Bronchial epithelial cell (primary cell): ENCODE data around the gene SCT. TPM values are rescaled to one million over a fixed set of nuclear protein-coding genes. Genes with fewer than 3 reads are reported as not detected.

Experiments
- DNase-seq: peaks from one replicate; pipeline ENCODE4 v3.0.0-alpha.2; 2010; ENCODE audit warnings: low read depth
- FAIRE-seq: peaks from 2 replicates; lab custom pipeline; 2011; peaks lifted over from hg19 to GRCh38; lab: Jason Lieb, UNC
- H3K27me3 ChIP-seq: 2 replicates; pipeline ENCODE4 v1.5.1; 2011; ENCODE audit warnings: low read length; ENCODE audit not compliant: control insufficient read depth, insufficient read depth
- H3K36me3 ChIP-seq: 2 replicates; pipeline ENCODE4 v1.5.1; 2011; ENCODE audit warnings: low read length; ENCODE audit not compliant: control insufficient read depth, insufficient read depth
- H3K4me3 ChIP-seq: 2 replicates; pipeline ENCODE4 v1.5.1; 2011; ENCODE audit warnings: mild to moderate bottlenecking, low read depth, low read length, control low read depth
- total RNA-seq: library from RNA; depleted of rRNA; stranded (reverse); fragments of >200 nt; gene quantifications from 2 replicates; pipeline ENCODE4 v1.2.1, GENCODE V29; 2014
- TF ChIP-seq, protein P1 (sequence below): IDR thresholded peaks from 2 replicates; pipeline ENCODE4 v1.5.1; 2011; ENCODE audit warnings: mild to moderate bottlenecking, moderate library complexity, low read length, control low read depth, inconsistent platforms; ENCODE audit not compliant: insufficient read depth, severe bottlenecking

SCT gene
- total RNA-seq, 1 donor from 2014 or later: not detected

DNA sequence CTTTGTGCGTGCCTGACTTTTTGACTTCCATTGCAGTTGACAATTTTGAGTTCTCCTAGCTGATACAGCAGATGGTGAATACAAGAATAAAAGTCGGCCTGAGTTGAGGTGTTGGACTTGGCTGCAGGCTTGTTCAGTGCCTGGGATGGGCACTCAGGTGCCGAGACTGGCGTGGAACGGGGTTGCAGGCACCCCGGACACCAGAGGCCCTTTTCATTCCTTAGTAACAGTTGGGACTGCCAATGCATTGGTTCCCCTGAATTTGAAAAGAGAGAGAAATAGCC lies 49.4 kb downstream of the SCT start:
- TF ChIP-seq, protein P1, sequence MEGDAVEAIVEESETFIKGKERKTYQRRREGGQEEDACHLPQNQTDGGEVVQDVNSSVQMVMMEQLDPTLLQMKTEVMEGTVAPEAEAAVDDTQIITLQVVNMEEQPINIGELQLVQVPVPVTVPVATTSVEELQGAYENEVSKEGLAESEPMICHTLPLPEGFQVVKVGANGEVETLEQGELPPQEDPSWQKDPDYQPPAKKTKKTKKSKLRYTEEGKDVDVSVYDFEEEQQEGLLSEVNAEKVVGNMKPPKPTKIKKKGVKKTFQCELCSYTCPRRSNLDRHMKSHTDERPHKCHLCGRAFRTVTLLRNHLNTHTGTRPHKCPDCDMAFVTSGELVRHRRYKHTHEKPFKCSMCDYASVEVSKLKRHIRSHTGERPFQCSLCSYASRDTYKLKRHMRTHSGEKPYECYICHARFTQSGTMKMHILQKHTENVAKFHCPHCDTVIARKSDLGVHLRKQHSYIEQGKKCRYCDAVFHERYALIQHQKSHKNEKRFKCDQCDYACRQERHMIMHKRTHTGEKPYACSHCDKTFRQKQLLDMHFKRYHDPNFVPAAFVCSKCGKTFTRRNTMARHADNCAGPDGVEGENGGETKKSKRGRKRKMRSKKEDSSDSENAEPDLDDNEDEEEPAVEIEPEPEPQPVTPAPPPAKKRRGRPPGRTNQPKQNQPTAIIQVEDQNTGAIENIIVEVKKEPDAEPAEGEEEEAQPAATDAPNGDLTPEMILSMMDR: no peak
- DNase-seq: no peak
- H3K27me3 ChIP-seq: no peaks in the 10 kb centered on the region
- peaks cover 7% of the 10 kb centered on the region for H3K36me3 ChIP-seq
- FAIRE-seq: peak; percentile 86
- peak overlapping the region; percentile 97 for H3K4me3 ChIP-seq

DNA sequence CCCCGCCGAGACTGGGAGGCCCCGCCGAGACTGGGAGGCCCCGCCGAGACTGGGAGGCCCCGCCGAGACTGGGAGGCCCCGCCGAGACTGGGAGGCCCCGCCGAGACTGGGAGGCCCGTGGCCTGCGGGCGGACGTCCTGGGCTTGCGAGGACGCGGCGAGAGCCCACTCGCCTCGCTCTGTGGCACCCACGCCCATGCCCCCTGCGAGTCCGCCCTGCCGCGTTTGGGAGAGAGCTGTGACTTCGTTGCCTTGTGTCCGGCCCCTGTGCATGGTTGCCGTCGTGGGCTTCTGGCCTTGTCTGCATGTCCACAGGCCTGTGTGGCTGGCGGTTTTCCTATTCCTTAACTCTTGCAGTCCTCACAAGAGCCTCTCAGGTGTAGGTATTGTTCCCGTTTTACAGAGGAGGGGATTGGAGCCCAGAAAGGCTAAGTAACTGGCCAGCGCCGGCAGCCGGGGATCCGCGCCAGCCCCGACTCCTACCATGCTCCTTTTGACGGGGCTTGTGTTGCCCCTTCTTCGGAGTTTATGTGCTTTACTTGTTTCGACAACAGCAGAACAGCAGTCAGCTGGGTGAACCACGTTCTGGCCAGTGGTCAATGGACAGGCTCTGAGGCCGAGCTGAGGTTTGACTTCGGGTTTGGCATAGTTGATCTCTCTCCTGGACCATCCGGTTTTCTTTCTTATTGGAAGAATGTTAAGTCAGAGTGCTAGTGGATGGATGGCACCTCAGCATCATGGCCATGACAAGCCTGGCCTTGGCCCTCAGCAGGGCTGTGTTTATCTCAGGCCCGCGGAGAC lies 50.0 kb downstream of the SCT start:
- peaks cover 7% of the 10 kb centered on the region for H3K36me3 ChIP-seq
- peak overlapping the region; percentile 97 for H3K4me3 ChIP-seq
- TF ChIP-seq, protein P1: no peak
- FAIRE-seq (no peak), DNase-seq (no peak)
- no peaks in the 10 kb centered on the region for H3K27me3 ChIP-seq

Other genes starting within 250 kb of the SCT start
- 231 and 328 TPM in 2 replicates for gene PKP3, start 233.0 kb downstream of the SCT start, total RNA-seq
- 15.9 and 24.7 TPM in 2 replicates for gene SIGIRR, start 212.2 kb downstream of the SCT start, total RNA-seq
- 7.4 and 9.2 TPM in 2 replicates for gene ANO9, start 185.2 kb downstream of the SCT start, total RNA-seq
- gene PTDSS2, start 176.9 kb downstream of the SCT start, total RNA-seq: 26.3 and 29.4 TPM in 2 replicates
- 361 and 427 TPM in 2 replicates for gene RNH1, start 119.9 kb downstream of the SCT start, total RNA-seq
- 150 and 199 TPM in 2 replicates for gene HRAS, start 91.6 kb downstream of the SCT start, total RNA-seq
- 0.26 and 0.38 TPM in 2 replicates for gene LRRC56, start 89.7 kb downstream of the SCT start, total RNA-seq
- gene LMNTD2, start 66.4 kb downstream of the SCT start, total RNA-seq: 0.90 and 1.1 TPM in 2 replicates
- 44.4 and 45.5 TPM in 2 replicates for gene RASSF7, start 66.2 kb downstream of the SCT start, total RNA-seq
- 21.1 and 26.1 TPM in 2 replicates for gene PHRF1, start 50.7 kb downstream of the SCT start, total RNA-seq
- gene IRF7, start 11.2 kb downstream of the SCT start, total RNA-seq: 15.3 and 18.2 TPM in 2 replicates
- gene CDHR5, start 2.2 kb downstream of the SCT start, total RNA-seq: not detected in 2 replicates
- gene DRD4, start 10.1 kb upstream of the SCT start, total RNA-seq: 0.13 TPM in 1 of 2 replicates, not detected in the other
- 23.4 and 26.9 TPM in 2 replicates for gene DEAF1, start 68.0 kb upstream of the SCT start, total RNA-seq
- gene TMEM80, start 68.6 kb upstream of the SCT start, total RNA-seq: 9.0 and 28.8 TPM in 2 replicates
- gene EPS8L2, start 79.0 kb upstream of the SCT start, total RNA-seq: 105 and 169 TPM in 2 replicates
- gene TALDO1, start 120.3 kb upstream of the SCT start, total RNA-seq: 251 and 253 TPM in 2 replicates
- 17.9 and 18.7 TPM in 2 replicates for gene GATD1, start 150.3 kb upstream of the SCT start, total RNA-seq
- gene CEND1, start 162.9 kb upstream of the SCT start, total RNA-seq: not detected in 2 replicates
- gene SLC25A22, start 171.1 kb upstream of the SCT start, total RNA-seq: 4.4 and 5.3 TPM in 2 replicates
- gene PIDD1, start 178.1 kb upstream of the SCT start, total RNA-seq: 4.4 and 5.0 TPM in 2 replicates
- gene RPLP2, start 182.8 kb upstream of the SCT start, total RNA-seq: 211 and 353 TPM in 2 replicates
- 9.0 and 15.6 TPM in 2 replicates for gene PNPLA2, start 191.7 kb upstream of the SCT start, total RNA-seq
- gene CRACR2B, start 200.7 kb upstream of the SCT start, total RNA-seq: 0.51 and 0.53 TPM in 2 replicates
- 321 and 324 TPM in 2 replicates for gene CD151, start 205.8 kb upstream of the SCT start, total RNA-seq
- gene POLR2L, start 215.3 kb upstream of the SCT start, total RNA-seq: 8.7 and 51.6 TPM in 2 replicates
- gene TSPAN4, start 215.7 kb upstream of the SCT start, total RNA-seq: 50.8 and 71.6 TPM in 2 replicates